Activated CD4-positive, alpha-beta memory T cell treated with anti-CD3 and anti-CD28 coated beads, Interleukin-2, amount 10 ng/mL, durations not matched to agents 7 days and 5 days (primary cell): ENCODE measurements around the gene EXT2. TPM values are rescaled to one million over a fixed set of nuclear protein-coding genes. Genes with fewer than 3 reads are reported as not detected.
A peak's percentile ranks its signal among the peaks of the same experiment; 100 is the strongest.

ENCODE experiments used
- CTCF ChIA-PET: fragments of 350-600 bp; sonication (Branson Sonifier 250); formaldehyde crosslinking; loops from one replicate; lab custom pipeline; 2021; ENCODE audit warnings: antibody characterized with exemption, inconsistent platforms; lab: Charles Lee
- POLR2A ChIA-PET: fragments of 350-600 bp; sonication (Branson Sonifier 250); formaldehyde crosslinking; loops from one replicate; lab custom pipeline; 2021; ENCODE audit warnings: antibody characterized with exemption; lab: Charles Lee
- DNase-seq: peaks from one replicate; pipeline ENCODE4 v3.0.0-alpha.2; 2020
- H3K27ac Mint-ChIP-seq: one replicate; pipeline ENCODE4 v1.8.0; 2021; ENCODE audit warnings: mild to moderate bottlenecking, mixed read lengths
- H3K27me3 Mint-ChIP-seq: one replicate; pipeline ENCODE4 v1.8.0; 2021; ENCODE audit warnings: mixed read lengths
- H3K36me3 Mint-ChIP-seq: one replicate; pipeline ENCODE4 v1.8.0; 2021; ENCODE audit warnings: low read depth, mixed read lengths
- H3K4me1 Mint-ChIP-seq: one replicate; pipeline ENCODE4 v1.8.0; 2021; ENCODE audit warnings: mixed read lengths
- H3K4me3 Mint-ChIP-seq: one replicate; pipeline ENCODE4 v1.8.0; 2021; ENCODE audit warnings: mild to moderate bottlenecking, mixed read lengths
- H3K9me3 Mint-ChIP-seq: one replicate; pipeline ENCODE4 v1.8.0; 2021; ENCODE audit warnings: mixed read lengths
- total RNA-seq, 2 experiments: library from RNA; stranded (reverse); gene quantifications; one replicate each; pipeline ENCODE4 v1.2.3, GENCODE V29; 2021

EXT2 gene
- total RNA-seq, 2 experiments from 2014 or later = 24.5 to 26.0 TPM

DNA sequence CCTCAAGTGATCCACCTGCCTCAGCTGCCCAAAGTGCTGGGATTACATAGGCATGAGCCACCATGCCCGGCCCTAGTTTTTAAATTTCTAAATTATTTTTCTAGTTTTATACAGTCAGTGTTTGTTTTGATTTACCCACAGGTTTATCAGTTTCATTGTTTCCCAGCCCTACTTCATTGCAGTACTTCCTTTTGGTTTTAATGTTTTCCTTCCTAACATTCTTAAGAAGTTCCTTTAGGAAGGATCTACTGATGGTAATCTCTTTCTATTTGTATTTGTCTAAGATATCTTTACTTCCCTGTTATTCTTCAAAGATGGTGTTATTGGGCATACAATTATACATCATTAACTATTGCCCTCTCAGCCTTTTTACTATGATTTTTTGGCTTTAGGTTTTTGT lies 4.9 kb upstream of the EXT2 start:
- peaks cover 34% of the 10 kb centered on the region for H3K4me1 Mint-ChIP-seq
- peaks cover 2% of the 10 kb centered on the region for H3K9me3 Mint-ChIP-seq
- no peaks in the 10 kb centered on the region for H3K27me3 Mint-ChIP-seq
- H3K36me3 Mint-ChIP-seq = peaks cover 21% of the 10 kb centered on the region
- H3K4me3 Mint-ChIP-seq = no peak overlapping the region
- H3K27ac Mint-ChIP-seq = no peak overlapping the region
- DNase-seq = no peak
- POLR2A ChIA-PET = no interaction called here
- CTCF ChIA-PET = interaction anchor here (5.4 to 5.5 kb wide), 2 partner anchors 14 to 23 kb away, joined by 67 to 86 read pairs; partner anchors contain the start of gene ACCS

DNA sequence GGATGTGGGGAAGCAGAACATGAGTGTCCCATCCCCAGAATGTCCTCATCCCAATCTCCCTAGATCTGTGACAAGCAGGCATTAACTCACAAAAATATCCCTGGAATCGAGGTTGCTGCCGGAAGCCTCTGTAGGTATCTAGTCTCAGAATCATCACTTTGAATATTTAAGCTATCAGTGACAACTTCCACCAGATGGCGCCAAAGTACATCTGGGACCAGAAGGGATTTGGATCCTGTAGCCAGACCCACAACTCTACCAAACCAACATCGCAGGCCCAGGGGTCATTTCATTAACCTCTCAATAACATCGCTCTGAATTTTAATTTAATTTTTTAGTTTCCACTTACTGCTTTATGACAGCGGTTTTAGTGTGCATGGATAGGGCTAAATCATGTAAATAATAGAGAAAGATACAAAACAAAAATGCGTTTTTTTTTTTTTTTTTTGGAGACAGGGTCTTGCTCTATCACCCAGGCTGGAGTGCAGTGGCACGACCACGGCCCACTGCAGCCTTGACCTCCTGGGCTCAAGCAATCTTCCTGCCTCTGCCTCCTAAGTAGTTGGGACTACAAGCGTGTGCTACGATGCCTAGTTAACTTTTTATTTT lies 1.1 kb upstream of the EXT2 start:
- ChIA-PET POLR2A (interaction anchor here (1.0 to 1.8 kb wide), 2 partner anchors 25 to 28 kb away, joined by 3 to 6 read pairs; partner anchors contain the start of gene ACCS), CTCF (interaction anchor here (0.6 to 5.5 kb wide), 20 partner anchors 8 to 1599 kb away, joined by 3 to 86 read pairs (median 4); partner anchors contain the start of gene ACCS)
- H3K4me3 Mint-ChIP-seq = peak overlapping the region; percentile 54
- H3K4me1 Mint-ChIP-seq = peaks cover 27% of the 10 kb centered on the region
- H3K36me3 Mint-ChIP-seq = no peaks in the 10 kb centered on the region
- H3K9me3 Mint-ChIP-seq = no peaks in the 10 kb centered on the region
- peak; percentile 78 for DNase-seq
- no peak overlapping the region for H3K27ac Mint-ChIP-seq
- no peaks in the 10 kb centered on the region for H3K27me3 Mint-ChIP-seq

DNA sequence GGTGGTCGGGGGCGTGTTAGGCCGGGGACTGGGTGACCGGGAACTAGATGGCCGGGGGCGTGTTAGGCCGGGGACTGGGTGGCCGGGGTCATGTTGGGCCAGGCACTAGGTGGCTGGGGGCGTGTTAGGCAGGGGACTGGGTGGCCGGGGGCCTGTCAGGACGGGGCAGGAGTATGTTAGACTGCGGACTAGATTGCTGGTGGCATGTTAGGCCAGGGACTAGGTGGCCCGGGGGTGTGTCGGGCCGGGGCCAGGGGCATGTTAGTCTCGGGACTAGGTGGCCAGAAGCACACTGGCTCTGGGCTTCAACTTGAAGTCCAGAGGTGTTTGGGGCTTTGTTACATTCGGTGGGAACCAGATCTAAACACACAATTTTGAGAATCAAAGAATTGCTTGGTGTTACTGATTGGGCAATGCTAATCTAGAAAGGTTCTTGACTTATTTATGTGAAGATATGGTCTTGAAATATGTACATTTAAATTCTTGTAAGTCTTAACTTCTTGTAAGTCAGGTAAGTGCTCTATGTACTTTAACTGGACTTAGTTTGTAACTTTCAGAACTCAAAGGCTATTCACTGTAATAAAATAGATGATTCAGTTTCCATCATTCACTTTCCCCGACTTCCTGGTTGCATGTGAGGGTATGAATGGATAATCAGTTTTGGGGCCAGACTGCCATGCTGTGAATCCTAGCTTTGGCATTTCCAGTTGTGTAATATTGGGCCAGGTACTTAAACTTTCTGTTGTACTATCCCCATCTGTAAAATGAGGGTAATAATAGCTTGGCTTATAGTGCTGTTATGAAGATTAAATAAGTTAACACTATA lies 1.1 kb downstream of the EXT2 start:
- H3K27me3 Mint-ChIP-seq = no peaks in the 10 kb centered on the region
- ChIA-PET POLR2A (no interaction called here), CTCF (interaction anchor here (0.6 kb wide), 1 partner anchor 9 kb away, joined by 3 read pairs; no protein-coding TSS in a partner anchor)
- no peak for DNase-seq
- H3K4me3 Mint-ChIP-seq = peak overlapping the region; percentile 81
- no peak overlapping the region for H3K27ac Mint-ChIP-seq
- H3K9me3 Mint-ChIP-seq = no peaks in the 10 kb centered on the region
- no peaks in the 10 kb centered on the region for H3K36me3 Mint-ChIP-seq
- peaks cover 21% of the 10 kb centered on the region for H3K4me1 Mint-ChIP-seq

DNA sequence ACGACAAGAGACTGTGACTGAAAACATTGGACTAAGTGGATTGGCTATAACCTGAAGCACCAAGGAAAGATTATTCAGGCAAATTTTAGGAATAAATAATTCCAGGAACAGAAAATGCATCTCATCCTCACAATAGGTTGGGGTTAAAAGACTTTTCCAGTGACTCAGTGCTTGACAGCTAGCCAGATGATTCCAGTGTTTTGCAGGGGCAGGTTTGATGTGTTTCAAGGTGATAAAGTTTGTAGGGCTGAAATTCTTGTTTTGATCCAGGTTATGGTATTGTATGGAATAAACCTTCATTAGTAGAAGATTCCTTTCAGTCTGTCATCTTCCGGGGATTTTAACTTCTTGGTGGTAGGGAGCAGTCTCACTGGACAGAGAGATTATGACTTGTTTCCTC lies 2.3 kb downstream of the EXT2 start:
- Mint-ChIP-seq H3K9me3 (no peaks in the 10 kb centered on the region), H3K4me3 (no peak overlapping the region), H3K27me3 (no peaks in the 10 kb centered on the region), H3K4me1 (peaks cover 21% of the 10 kb centered on the region), H3K36me3 (no peaks in the 10 kb centered on the region), H3K27ac (no peak overlapping the region)
- ChIA-PET CTCF (no interaction called here), POLR2A (no interaction called here)
- DNase-seq = no peak

DNA sequence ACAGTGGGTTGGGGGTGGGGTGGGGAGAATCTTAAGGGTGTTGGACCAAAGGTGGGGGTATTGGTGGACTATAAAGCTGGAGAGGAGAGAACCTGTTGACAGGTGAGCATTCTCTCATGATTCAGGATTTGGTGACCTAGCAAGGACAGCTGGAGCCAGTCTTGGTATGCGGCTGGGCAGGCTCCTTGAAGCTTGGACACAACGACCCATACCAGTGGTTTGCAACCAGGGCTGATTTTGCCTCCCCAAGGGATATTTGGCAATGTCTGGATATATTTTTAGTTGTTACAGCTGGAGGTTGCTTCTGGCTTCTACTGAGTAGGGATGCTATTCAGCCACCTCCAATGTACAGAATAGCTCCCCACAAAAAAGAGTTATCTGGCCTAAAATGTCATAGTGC lies 5.6 kb downstream of the EXT2 start:
- Mint-ChIP-seq H3K36me3 (peaks cover 3% of the 10 kb centered on the region), H3K27me3 (no peaks in the 10 kb centered on the region), H3K4me1 (peaks cover 12% of the 10 kb centered on the region), H3K27ac (no peak overlapping the region), H3K4me3 (no peak overlapping the region), H3K9me3 (no peaks in the 10 kb centered on the region)
- ChIA-PET POLR2A (no interaction called here), CTCF (interaction anchor here (2.0 to 6.8 kb wide), 2 partner anchors 8 to 9 kb away, joined by 8 to 86 read pairs; partner anchors contain the start of gene EXT2)
- no peak for DNase-seq

DNA sequence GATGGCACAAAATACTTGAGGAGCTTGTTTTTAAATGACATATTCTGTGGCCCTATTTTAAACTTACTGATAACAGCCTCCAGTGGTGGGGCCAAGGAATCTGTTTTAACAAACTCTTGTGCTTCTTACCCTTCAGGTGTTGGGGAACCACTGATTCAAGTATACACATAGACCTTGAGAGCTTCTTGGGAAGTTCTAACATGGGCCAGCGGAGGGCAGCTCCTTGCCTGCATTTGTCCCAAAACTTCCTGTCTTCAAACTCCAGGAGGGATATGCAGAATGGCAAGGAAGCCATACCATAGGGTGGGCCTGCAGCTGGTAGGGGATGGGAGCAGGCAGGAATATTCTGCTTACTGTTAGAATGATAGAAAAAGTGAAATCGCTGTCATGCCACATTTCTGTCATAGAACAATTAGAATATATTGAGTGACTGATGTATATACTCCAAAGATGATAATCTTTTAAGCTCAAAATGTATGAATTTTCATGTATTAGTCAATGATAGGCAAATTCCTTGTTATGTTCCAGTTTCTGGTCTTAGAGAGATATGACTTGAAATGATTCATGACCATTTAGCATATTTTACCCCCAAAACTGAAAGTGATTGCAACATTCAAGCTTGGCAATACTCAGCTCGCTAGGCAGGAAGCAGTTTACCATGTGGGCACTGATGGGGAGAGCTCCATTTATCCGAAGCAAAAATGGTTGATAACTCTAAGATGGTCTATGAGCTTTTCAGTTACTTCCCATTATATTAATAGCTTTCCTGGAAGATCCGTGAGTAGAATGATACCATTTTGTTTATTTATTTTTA lies 9.2 kb downstream of the EXT2 start:
- H3K4me1 Mint-ChIP-seq = peaks cover 3% of the 10 kb centered on the region
- DNase-seq = no peak
- H3K27me3 Mint-ChIP-seq = no peaks in the 10 kb centered on the region
- CTCF ChIA-PET = interaction anchor here (0.7 to 6.8 kb wide), 3 partner anchors 7 to 159 kb away, joined by 3 to 86 read pairs (median 3); partner anchors contain the start of gene EXT2
- no peak overlapping the region for H3K4me3 Mint-ChIP-seq
- H3K27ac Mint-ChIP-seq = no peak overlapping the region
- POLR2A ChIA-PET = interaction anchor here (0.7 to 1.5 kb wide), 4 partner anchors 9 to 17 kb away, joined by 3 to 7 read pairs (median 4); partner anchors contain the start of gene EXT2
- no peaks in the 10 kb centered on the region for H3K9me3 Mint-ChIP-seq
- H3K36me3 Mint-ChIP-seq = peaks cover 3% of the 10 kb centered on the region

DNA sequence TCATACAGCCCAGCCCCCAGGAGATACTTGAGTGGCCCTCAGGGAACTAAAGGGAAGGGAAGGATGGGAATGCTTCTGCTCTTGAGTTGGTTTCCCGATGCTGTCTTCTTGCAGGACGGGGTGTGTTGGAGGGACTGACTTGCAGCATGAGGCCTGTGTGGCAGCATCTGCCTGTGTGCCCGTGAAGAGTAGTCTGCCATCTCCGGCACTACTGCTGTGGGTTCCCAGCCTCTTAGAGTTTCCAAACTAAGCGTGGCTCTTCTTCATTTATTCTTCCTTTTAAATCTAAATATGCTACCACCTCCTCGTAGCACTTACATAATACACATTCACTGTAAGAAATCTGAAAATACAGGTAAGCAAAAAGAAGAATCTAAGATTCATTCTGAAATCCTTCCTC lies 12.8 kb downstream of the EXT2 start:
- CTCF ChIA-PET = interaction anchor here (1.1 kb wide), 1 partner anchor 19 kb away, joined by 3 read pairs; no protein-coding TSS in a partner anchor
- Mint-ChIP-seq H3K9me3 (no peaks in the 10 kb centered on the region), H3K27me3 (no peaks in the 10 kb centered on the region), H3K36me3 (peaks cover 12% of the 10 kb centered on the region), H3K4me1 (peaks cover 9% of the 10 kb centered on the region), H3K4me3 (no peak overlapping the region), H3K27ac (no peak overlapping the region)
- POLR2A ChIA-PET = no interaction called here
- no peak for DNase-seq

DNA sequence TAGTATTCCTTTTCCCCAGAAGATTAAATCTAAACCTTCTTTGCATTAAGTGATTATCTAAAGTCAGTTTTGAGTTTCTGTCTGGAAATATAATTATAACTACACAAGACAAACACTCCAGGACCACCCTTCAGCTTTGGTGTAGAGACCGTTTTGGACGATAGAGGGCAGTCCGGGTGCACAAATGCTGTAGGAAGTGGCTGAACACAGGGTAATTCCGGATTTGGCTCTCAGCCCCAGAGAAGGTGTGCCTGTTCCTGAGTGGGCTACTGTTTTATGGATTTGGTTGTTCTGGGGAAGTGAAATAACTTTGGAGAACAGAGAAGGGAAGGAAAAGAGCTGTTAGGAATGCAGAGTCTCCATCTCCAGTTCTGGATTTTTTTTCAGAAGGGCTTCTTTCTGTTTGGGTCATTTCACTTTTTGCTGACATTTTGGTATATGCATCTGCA lies 14.8 kb downstream of the EXT2 start:
- Mint-ChIP-seq H3K36me3 (peaks cover 13% of the 10 kb centered on the region), H3K9me3 (no peaks in the 10 kb centered on the region), H3K4me3 (no peak overlapping the region), H3K27ac (peak overlapping the region; percentile 24), H3K4me1 (peaks cover 7% of the 10 kb centered on the region), H3K27me3 (no peaks in the 10 kb centered on the region)
- CTCF ChIA-PET = interaction anchor here (0.7 to 2.0 kb wide), 6 partner anchors 10 to 147 kb away, joined by 3 to 8 read pairs (median 4); partner anchors contain the start of gene EXT2
- POLR2A ChIA-PET = no interaction called here
- DNase-seq = peak; percentile 61

DNA sequence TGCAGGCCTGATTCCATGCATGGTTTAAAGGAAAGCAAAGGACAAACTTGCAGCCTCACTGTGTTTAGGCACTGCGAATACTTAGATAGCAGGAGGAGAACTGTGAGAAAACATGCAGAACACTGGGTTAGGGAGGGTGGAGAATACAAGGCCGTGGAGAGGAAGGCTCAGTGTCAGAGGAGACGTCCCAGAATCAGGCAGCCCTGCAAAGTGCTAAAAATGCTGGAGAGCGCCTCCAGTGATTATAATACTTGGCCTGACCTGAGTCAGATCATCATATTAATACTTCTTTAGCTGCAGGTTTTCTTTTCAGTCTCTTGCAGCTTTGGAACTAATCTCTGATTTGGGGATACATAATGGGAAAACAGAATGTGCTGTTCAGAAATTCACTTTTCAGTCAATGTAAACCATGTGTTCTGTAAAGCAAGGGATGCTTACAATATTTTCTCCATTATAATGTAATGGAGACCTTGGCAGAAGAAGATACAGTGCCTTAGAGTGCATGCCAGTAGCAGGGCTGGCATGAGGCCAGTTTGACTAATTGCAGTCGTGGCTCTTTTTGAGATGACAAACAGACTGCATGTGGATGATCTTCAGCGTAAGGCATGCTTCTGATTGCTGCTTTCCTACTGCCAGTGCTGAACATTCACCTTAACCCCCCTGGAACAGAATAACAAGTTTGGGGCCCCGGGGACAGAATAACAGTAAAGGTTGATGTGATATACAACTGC lies 16.8 kb downstream of the EXT2 start:
- Mint-ChIP-seq H3K4me3 (no peak overlapping the region), H3K9me3 (no peaks in the 10 kb centered on the region), H3K27me3 (no peaks in the 10 kb centered on the region), H3K36me3 (peaks cover 27% of the 10 kb centered on the region), H3K27ac (no peak overlapping the region), H3K4me1 (peaks cover 7% of the 10 kb centered on the region)
- ChIA-PET CTCF (interaction anchor here (1.0 to 1.1 kb wide), 2 partner anchors 8 to 17 kb away, joined by 3 read pairs; partner anchors contain the start of gene EXT2), POLR2A (no interaction called here)
- no peak for DNase-seq

DNA sequence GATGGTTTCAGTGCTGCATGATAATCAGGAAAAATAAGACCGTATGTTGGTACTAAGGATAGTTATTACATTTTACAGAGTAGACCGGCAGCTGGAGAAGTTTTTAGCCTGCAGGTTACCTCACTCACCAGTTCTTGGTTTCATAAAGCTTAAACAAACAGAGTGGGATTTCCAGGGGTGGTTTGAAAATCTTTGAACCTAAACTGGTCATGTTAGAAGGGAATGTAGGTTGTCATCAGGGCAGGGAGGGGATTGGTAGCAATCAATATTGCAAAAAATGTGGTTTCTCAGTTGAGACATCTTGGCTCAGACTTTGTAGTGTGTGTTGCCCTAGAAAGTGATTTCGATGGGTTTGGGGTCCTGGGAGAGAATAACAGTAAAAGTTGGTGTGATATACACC lies 17.5 kb downstream of the EXT2 start:
- Mint-ChIP-seq H3K4me1 (peaks cover 7% of the 10 kb centered on the region), H3K27me3 (no peaks in the 10 kb centered on the region), H3K4me3 (no peak overlapping the region), H3K9me3 (no peaks in the 10 kb centered on the region), H3K27ac (no peak overlapping the region), H3K36me3 (peaks cover 32% of the 10 kb centered on the region)
- ChIA-PET POLR2A (no interaction called here), CTCF (no interaction called here)
- DNase-seq = no peak

DNA sequence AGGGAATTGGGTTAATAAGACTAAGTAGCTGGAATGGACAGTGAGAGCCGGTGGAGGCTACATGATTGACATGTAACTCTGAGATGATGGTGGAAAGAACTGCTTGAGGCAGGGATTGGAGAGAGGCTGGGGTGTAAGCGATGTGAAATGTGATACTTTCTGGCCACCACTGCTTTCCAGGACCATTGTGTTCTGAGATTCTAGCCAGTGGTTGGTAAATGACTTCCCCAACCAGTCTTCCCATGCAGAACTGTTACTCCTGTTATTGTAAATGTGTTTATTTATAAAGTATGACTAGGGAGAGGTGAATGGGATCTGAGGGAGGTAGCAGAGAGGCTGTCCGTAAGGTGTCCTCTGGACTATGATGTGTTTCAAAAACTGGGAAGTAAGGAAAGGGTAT lies 18.1 kb downstream of the EXT2 start:
- no peaks in the 10 kb centered on the region for H3K9me3 Mint-ChIP-seq
- no peak overlapping the region for H3K27ac Mint-ChIP-seq
- CTCF ChIA-PET = no interaction called here
- POLR2A ChIA-PET = no interaction called here
- DNase-seq = no peak
- H3K4me3 Mint-ChIP-seq = no peak overlapping the region
- H3K27me3 Mint-ChIP-seq = no peaks in the 10 kb centered on the region
- H3K4me1 Mint-ChIP-seq = peaks cover 7% of the 10 kb centered on the region
- H3K36me3 Mint-ChIP-seq = peaks cover 32% of the 10 kb centered on the region
